Endothelial cell of coronary artery (primary cell): ENCODE measurements around the gene PSPC1. TPM values are rescaled to one million over a fixed set of nuclear protein-coding genes. Genes with fewer than 3 reads are reported as not detected.

Experiments
- total RNA-seq: library from RNA; depleted of rRNA; stranded (reverse); fragments of >200 nt; gene quantifications from 2 replicates; pipeline ENCODE4 v1.2.3, GENCODE V29; 2014

The PSPC1 gene, protein sequence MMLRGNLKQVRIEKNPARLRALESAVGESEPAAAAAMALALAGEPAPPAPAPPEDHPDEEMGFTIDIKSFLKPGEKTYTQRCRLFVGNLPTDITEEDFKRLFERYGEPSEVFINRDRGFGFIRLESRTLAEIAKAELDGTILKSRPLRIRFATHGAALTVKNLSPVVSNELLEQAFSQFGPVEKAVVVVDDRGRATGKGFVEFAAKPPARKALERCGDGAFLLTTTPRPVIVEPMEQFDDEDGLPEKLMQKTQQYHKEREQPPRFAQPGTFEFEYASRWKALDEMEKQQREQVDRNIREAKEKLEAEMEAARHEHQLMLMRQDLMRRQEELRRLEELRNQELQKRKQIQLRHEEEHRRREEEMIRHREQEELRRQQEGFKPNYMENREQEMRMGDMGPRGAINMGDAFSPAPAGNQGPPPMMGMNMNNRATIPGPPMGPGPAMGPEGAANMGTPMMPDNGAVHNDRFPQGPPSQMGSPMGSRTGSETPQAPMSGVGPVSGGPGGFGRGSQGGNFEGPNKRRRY
- total RNA-seq = 59.0 and 63.8 TPM in 2 replicates

DNA sequence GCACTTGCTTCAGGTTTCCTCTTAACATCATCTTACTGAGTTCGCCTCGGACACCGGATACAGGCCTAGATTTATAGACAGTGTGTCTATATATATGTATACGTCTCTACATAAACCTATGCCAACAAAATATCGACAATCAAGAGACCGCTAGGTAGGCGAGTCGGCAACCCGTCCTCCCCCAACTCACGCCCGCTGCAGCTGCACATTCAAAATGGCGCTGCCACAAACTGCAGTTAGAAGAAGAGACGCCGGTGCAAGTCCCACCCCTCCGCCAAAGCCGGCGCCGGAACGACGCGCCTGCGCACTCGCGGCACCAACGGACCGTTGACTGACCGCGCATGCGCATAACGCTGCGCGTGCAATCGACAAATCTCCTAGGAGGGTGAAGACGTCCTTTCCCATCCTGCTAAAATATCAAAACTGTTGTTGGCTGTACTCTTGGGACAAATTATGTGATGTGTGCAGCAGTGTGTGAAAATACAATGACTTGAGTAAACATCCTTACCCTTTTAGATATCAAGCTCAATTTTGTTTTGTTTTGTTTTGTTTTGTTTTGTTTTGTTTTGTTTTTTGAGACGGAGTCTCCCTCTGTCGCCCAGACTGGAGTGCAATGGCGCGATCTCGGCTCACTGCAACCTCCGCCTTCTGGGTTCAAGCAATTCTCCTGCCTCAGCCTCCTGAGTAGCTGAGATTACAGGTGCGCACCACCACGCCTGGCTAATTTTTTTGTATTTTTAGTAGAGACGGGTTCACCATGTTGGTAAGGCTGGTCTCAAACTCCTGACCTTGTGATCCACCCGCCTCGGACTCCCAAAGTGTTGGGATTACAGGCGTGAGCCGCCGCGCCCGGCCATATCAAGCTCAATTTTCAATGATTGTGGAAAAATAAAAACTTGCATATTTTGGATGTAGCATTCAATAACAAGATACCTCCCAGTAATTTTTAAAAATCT is at the start of gene PSPC1:
PSPC1 (minus strand) TSS at position 219 of the 956 bp plus-strand sequence; CDS start at position 31, 188 bp downstream.

Other genes starting within 250 kb of the PSPC1 start
- not detected in 2 replicates for gene TPTE2, start 221.4 kb downstream of the PSPC1 start, total RNA-seq
- gene MPHOSPH8, start 149.3 kb downstream of the PSPC1 start, total RNA-seq = 12.7 and 17.7 TPM in 2 replicates
- 9.4 and 11.4 TPM in 2 replicates for gene ZMYM5, start 80.7 kb upstream of the PSPC1 start, total RNA-seq
- 42.3 and 57.6 TPM in 2 replicates for gene ZMYM2, start 175.8 kb upstream of the PSPC1 start, total RNA-seq